ENCODE results near the gene ACTG1. TPM values are rescaled to one million over a fixed set of nuclear protein-coding genes. Genes with fewer than 3 reads are reported as not detected.

ACTG1 gene
- total and polyA plus RNA-seq, 2 of the 13 experiments (the other 11 are each of a cell fraction or from before 2014, with no cell fraction given) = 973 to 1,138 TPM

DNA sequence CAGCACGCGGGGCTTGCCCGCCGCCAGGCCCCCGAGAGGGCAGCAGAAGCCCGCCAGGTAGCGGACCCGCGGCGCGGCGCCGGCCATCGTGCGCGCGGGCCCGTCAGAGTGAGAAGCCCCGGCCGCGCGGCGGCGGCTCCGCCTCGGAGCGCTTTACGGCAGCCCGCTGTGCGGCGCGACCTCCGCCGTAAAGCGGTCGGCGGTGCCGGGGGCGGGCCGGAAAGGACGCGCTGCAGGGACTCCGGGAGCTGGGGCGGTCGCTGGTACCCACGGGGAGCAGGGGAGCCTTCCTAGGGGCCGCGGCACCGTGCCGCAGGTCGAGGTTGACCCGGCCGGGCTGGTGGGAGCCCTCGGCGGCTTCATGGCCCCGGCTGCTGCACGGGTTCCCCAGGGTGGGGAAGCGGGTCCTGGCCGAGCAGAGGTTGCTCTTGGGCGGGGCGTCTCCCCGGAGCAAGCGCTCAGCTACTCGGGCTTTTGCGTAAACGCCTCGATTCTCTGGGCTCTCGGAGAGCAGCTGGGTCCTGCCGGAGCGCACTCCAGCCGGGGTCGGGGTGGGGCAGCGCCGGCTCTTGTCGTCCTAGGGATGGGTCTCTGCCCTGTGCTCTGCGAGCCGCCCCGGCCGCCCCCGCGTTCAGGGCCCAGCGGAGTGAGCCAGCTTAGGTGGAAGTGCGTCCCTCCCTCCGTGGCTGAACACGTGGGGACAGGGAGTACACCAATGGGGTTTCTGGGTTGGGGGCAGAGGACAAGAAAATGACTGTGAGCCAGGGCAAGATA, 39.8 kb upstream of the ACTG1 start, which contains the start of gene FAAP100 (continued):
- TF ChIP-seq, protein P1, sequence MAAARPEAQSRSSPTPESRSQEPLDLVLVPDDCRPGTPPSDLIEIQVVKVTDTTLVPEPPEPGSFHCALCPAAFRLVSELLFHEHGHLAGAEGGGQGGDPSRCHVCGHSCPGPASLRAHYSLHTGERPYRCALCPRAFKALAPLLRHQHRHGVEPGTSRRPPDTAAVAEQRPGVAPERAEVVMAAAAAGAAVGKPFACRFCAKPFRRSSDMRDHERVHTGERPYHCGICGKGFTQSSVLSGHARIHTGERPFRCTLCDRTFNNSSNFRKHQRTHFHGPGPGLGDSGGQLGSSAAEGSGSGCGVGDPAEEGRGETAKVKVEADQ (CRISPR knock-in tag; IDR thresholded peaks at IDR 0.05; ENCODE audit: borderline replicate concordance) = peak; percentile 64; the same call in 1 of the 2 replicates
- TF ChIP-seq, protein P2, sequence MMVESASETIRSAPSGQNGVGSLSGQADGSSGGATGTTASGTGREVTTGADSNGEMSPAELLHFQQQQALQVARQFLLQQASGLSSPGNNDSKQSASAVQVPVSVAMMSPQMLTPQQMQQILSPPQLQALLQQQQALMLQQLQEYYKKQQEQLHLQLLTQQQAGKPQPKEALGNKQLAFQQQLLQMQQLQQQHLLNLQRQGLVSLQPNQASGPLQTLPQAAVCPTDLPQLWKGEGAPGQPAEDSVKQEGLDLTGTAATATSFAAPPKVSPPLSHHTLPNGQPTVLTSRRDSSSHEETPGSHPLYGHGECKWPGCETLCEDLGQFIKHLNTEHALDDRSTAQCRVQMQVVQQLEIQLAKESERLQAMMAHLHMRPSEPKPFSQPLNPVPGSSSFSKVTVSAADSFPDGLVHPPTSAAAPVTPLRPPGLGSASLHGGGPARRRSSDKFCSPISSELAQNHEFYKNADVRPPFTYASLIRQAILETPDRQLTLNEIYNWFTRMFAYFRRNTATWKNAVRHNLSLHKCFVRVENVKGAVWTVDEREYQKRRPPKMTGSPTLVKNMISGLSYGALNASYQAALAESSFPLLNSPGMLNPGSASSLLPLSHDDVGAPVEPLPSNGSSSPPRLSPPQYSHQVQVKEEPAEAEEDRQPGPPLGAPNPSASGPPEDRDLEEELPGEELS (CRISPR knock-in tag; IDR thresholded peaks at IDR 0.05) = 0 out of 2 replicates have a peak, but pooled peaks have one; percentile 18
- TF ChIP-seq ZNF510 (CRISPR knock-in tag; IDR thresholded peaks at IDR 0.05; ENCODE audit: low read depth) = peak; percentile 56; the same call in 1 of the 2 replicates
- TF ChIP-seq ARNT (IDR thresholded peaks at IDR 0.05) = no peak
- 0 out of 2 replicates have a peak, but pooled peaks have one; percentile 35 for TF ChIP-seq ZNF333 (CRISPR knock-in tag; IDR thresholded peaks at IDR 0.05; ENCODE audit: borderline replicate concordance)
- peak; percentile 42; the same call in 1 of the 2 replicates for TF ChIP-seq REPIN1 (CRISPR knock-in tag; IDR thresholded peaks at IDR 0.05; ENCODE audit: borderline replicate concordance, low read depth)
- peak; percentile 82 for TF ChIP-seq POLR2AphosphoS5 (IDR thresholded peaks at IDR 0.05; ENCODE audit: low read depth, low read length)
